Central memory CD8-positive, alpha-beta T cell (primary cell): ENCODE data around the gene SNX33.
"Not testable (repeated sequence)": the region's sequence is repeated elsewhere in the genome, so short reads cannot be mapped to it uniquely, and the experiment has no call there.

Experiments used
- ATAC-seq: fragments of 150-1000 bp; cut with Tn5 transposase; replicated peaks from 2 replicates; pipeline ENCODE4 v1.10.0; 2022; ENCODE audit warnings: mild to moderate bottlenecking, moderate FRiP score, moderate number of reproducible peaks; ENCODE audit not compliant: poor library complexity, severe bottlenecking; ENCODE audit errors: extremely low read depth
- DNase-seq, 2 donors: peaks; one replicate each; pipeline ENCODE4 v3.0.0; 2021; ENCODE audit warnings: low spot score in 2 of 2
- H3K27ac Mint-ChIP-seq: one replicate; pipeline ENCODE4 v1.8.0; 2022; ENCODE audit warnings: low read depth, mild to moderate bottlenecking, moderate library complexity, mixed read lengths
- H3K27me3 Mint-ChIP-seq: one replicate; pipeline ENCODE4 v1.8.0; 2022; ENCODE audit warnings: mixed read lengths
- H3K36me3 Mint-ChIP-seq: one replicate; pipeline ENCODE4 v1.8.0; 2022; ENCODE audit warnings: mild to moderate bottlenecking, moderate library complexity, mixed read lengths; ENCODE audit not compliant: insufficient read depth
- H3K4me1 Mint-ChIP-seq: one replicate; pipeline ENCODE4 v1.8.0; 2022; ENCODE audit warnings: mixed read lengths
- H3K4me3 Mint-ChIP-seq: one replicate; pipeline ENCODE4 v1.8.0; 2022; ENCODE audit warnings: mild to moderate bottlenecking, moderate library complexity, mixed read lengths
- H3K9me3 Mint-ChIP-seq: one replicate; pipeline ENCODE4 v1.8.0; 2022; ENCODE audit warnings: mixed read lengths

The SNX33 gene

GRCh38 chr15:75696311-75696720 lies 48.6 kb downstream of the SNX33 start:
- ATAC-seq: no peak
- Mint-ChIP-seq H3K9me3 (no peaks in the 10 kb centered on the region), H3K36me3 (no peaks in the 10 kb centered on the region), H3K27ac (no peak overlapping the region), H3K27me3 (peaks cover 30% of the 10 kb centered on the region), H3K4me1 (peaks cover 30% of the 10 kb centered on the region), H3K4me3 (no peak overlapping the region)
- DNase-seq: no peak

GRCh38 chr15:75696854-75697259 lies 49.1 kb downstream of the SNX33 start:
- no peak overlapping the region for H3K27ac Mint-ChIP-seq
- peaks cover 30% of the 10 kb centered on the region for H3K4me1 Mint-ChIP-seq
- no peaks in the 10 kb centered on the region for H3K9me3 Mint-ChIP-seq
- no peak overlapping the region for H3K4me3 Mint-ChIP-seq
- peaks cover 30% of the 10 kb centered on the region for H3K27me3 Mint-ChIP-seq
- ATAC-seq (no peak), DNase-seq (no peak)
- no peaks in the 10 kb centered on the region for H3K36me3 Mint-ChIP-seq

DNA sequence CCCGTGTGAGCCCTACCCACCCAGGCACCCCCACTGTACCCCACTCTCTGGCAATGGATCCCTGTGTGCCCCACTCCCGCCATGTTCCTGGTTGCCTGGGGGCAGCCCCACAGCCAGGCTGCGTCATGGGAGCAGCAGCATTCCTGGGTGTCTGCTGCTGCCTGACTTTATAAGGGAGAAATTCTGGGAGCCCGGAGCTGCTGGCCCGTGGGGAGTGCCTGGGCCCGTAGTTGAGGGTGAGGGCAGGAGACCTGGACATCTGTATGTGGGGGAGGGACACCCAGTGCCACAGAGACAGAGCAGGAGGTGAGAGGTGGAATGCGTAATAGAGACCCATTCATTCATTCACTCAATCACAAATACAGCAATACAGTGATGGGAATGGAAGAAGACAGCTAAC lies 49.8 kb downstream of the SNX33 start:
- H3K27ac Mint-ChIP-seq: peak overlapping the region; percentile 33
- H3K4me1 Mint-ChIP-seq: peaks cover 25% of the 10 kb centered on the region

DNA sequence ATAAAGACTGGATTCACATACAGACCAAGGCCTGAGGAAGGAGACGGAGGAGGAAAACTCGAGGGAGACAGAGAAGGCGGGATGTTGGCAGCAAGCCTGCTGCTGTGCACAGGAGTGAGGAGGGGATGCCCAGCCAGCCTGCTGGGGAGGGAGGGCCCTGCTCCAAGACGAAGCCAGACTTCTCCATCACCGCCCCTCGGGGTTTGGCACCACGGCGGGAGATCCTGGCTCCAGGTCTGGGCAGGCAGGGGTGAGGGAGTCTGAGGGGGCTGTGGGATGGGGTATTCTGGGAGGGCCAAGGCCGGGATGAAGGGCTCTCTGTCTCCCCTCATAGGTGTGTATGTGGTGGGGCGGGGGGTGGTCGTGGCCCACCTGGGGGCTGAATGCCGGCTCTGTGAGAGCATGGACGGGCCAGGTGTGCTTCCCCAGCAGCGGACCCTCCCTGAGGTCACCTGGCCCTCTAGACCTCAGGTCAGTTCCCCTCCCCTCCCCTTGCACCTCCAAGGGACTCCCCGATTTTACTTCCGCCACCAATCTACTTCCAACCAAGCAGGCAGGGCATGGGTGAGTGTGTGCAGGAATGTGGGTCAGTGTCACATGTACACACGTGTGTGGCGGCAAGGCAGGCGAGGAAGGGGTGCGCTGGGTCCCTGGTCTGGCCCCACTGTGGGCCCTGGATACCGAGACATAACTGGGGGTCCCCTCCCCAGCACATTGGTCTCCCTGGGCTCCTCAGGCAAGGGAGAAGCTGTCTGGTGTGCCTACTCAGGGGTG lies 50.4 kb downstream of the SNX33 start:
- H3K4me3 Mint-ChIP-seq, DNase-seq, H3K36me3 Mint-ChIP-seq, ATAC-seq, H3K9me3 Mint-ChIP-seq: not testable (repeated sequence)
- Mint-ChIP-seq H3K27ac (peak overlapping the region; percentile 33), H3K27me3 (peaks cover 19% of the 10 kb centered on the region), H3K4me1 (peaks cover 23% of the 10 kb centered on the region)

More for the DNA sequence above, 49.8 kb downstream of the SNX33 start:
- ATAC-seq (no peak), DNase-seq (no peak)
- Mint-ChIP-seq H3K9me3 (no peaks in the 10 kb centered on the region), H3K27me3 (peaks cover 23% of the 10 kb centered on the region), H3K36me3 (no peaks in the 10 kb centered on the region), H3K4me3 (no peak overlapping the region)

DNA sequence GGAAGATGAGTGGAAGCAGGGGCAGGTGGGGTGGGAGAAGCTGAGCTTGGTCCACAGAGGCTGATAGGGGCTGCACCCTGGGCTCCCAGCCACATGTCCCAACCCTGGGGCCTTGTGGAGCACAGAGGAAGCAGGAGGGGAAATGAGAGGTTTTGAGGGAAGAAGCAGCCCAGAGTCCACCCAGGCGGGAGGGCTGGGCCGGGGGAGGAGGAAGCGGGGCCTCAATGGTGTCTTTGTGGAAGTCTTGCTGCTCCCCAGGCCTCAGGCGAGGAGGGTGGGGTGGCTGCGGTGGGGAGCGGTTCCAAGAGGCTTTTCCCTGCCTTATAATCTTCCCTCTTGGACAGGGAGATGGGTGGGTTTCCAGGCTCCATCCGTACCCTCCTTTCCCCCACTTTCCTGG lies 51.8 kb downstream of the SNX33 start:
- not testable (repeated sequence) for H3K9me3 Mint-ChIP-seq, H3K27ac Mint-ChIP-seq, H3K36me3 Mint-ChIP-seq, DNase-seq, H3K4me3 Mint-ChIP-seq, ATAC-seq
- H3K4me1 Mint-ChIP-seq: peaks cover 23% of the 10 kb centered on the region
- H3K27me3 Mint-ChIP-seq: peaks cover 13% of the 10 kb centered on the region

DNA sequence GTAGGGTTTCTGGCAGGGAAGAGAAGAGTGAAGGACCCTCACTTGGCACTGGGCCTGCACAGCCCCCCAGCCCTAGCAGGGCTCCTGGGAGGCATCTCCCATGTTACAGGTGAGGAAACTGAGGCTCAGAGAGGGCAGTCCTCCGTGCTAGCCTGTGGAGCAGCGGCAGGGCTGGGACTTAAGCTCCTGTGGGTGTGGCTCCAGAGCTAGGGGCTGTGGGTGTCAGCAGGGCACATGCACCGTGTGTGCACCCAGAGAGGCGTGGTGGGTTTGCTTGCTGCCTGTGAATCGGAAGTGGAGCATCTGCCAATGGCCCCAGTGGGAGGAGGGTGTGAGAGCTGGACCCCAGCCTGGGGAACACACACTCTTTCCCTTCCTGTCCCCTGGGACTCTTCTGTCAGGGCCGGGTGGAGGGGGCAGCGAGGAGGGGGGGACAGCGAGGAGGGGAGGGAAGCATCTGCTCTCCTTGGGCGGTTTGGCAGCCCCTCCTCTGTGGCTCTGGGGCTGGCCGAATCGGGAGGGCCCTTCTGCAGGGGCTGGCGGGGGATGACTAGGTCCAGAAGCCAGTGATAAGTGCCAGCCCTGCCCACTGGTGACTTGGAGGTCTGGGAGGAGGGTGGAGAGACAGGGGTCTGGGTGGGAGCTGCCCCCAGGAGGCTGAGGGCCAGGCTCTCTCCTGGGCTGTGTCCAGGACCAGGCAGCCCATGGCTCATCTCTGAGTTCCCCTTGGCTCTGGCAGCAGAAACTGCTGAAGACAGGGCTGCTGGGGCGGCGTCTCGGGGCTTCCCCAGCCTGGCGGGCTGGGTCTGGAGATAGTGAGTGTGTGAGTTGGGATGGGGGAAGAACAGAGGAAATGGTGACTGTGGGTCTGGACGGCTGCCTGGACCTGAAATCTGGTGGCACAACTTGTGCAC lies 52.5 kb downstream of the SNX33 start:
- H3K9me3 Mint-ChIP-seq, H3K27ac Mint-ChIP-seq, H3K27me3 Mint-ChIP-seq, H3K4me3 Mint-ChIP-seq, H3K36me3 Mint-ChIP-seq, DNase-seq: not testable (repeated sequence)
- ATAC-seq: peak; percentile 86
- peaks cover 17% of the 10 kb centered on the region for H3K4me1 Mint-ChIP-seq

GRCh38 chr15:75701071-75702003 lies 53.6 kb downstream of the SNX33 start:
- ATAC-seq, H3K27me3 Mint-ChIP-seq, H3K4me3 Mint-ChIP-seq, H3K9me3 Mint-ChIP-seq, H3K36me3 Mint-ChIP-seq, H3K4me1 Mint-ChIP-seq, DNase-seq: not testable (repeated sequence)
- peak overlapping the region; percentile 66 for H3K27ac Mint-ChIP-seq

GRCh38 chr15:75702436-75702835 lies 54.7 kb downstream of the SNX33 start:
- ATAC-seq: no peak
- H3K4me3 Mint-ChIP-seq: no peak overlapping the region
- H3K27ac Mint-ChIP-seq: peak overlapping the region; percentile 66
- H3K27me3 Mint-ChIP-seq: no peaks in the 10 kb centered on the region
- DNase-seq: no peak
- H3K9me3 Mint-ChIP-seq: no peaks in the 10 kb centered on the region
- H3K4me1 Mint-ChIP-seq: peaks cover 8% of the 10 kb centered on the region
- no peaks in the 10 kb centered on the region for H3K36me3 Mint-ChIP-seq

- not testable (repeated sequence) for H3K4me1 Mint-ChIP-seq, H3K27ac Mint-ChIP-seq, H3K4me3 Mint-ChIP-seq, H3K9me3 Mint-ChIP-seq, H3K27me3 Mint-ChIP-seq, ATAC-seq, DNase-seq, H3K36me3 Mint-ChIP-seq
Measured at GRCh38 chr15:75703440-75704262, 55.9 kb downstream of the SNX33 start.

- Mint-ChIP-seq H3K9me3 (no peaks in the 10 kb centered on the region), H3K27me3 (no peaks in the 10 kb centered on the region), H3K4me1 (peaks cover 5% of the 10 kb centered on the region), H3K4me3 (no peak overlapping the region), H3K36me3 (no peaks in the 10 kb centered on the region), H3K27ac (no peak overlapping the region)
- ATAC-seq (no peak), DNase-seq (no peak)
Measured at GRCh38 chr15:75704263-75704615, 56.5 kb downstream of the SNX33 start.

DNA sequence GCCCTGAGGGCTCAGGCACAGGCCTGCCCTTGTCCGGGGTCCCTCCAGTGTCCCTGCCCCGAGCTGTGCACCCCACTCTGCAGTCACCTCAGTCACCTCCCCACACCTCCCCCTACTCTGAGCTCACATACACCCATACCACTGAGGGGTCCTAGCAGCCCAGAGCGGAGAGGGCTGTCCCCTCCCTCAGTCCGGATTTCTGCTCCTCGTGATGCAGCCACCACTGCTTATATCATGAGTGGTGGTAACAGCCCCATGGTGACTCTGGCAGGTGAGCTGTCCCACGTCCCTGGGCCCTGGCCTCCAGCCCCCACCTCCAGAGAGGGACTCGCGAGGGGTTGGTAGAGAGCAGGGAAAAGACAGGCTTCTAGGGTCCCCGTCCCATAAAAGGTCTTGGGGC lies 56.9 kb downstream of the SNX33 start:
- ATAC-seq (no peak), DNase-seq (no peak)
- Mint-ChIP-seq H3K4me3 (no peak overlapping the region), H3K27ac (no peak overlapping the region), H3K36me3 (no peaks in the 10 kb centered on the region), H3K4me1 (peaks cover under 1% of the 10 kb centered on the region), H3K9me3 (no peaks in the 10 kb centered on the region), H3K27me3 (no peaks in the 10 kb centered on the region)
